Measurements from ENCODE around the gene YJU2.

GRCh38 chr19:4316956-4317355 is 70.1 kb downstream of the YJU2 start:
- TF ChIP-seq CTCF (conservative IDR thresholded peaks at IDR 0.05; ENCODE audit: low read length) (no peak), EZH2phosphoT487 (IDR thresholded peaks at IDR 0.05; ENCODE audit: borderline replicate concordance) (no peak)
